HG02840 (cell line): ENCODE results near the gene NSG1.

ENCODE experiments used
- ATAC-seq: cut with Tn5 transposase; IDR thresholded peaks from one replicate; pipeline ENCODE4 v1.9.1; 2021; ENCODE audit warnings: mild to moderate bottlenecking, moderate library complexity, moderate number of reproducible peaks; ENCODE audit not compliant: unreplicated experiment, low FRiP score

The NSG1 gene

GRCh38 chr4:4428966-4429875 lies 42.3 kb downstream of the NSG1 start:
- no peak for ATAC-seq

- ATAC-seq, result no peak
Observed at GRCh38 chr4:4430492-4431195, 43.7 kb downstream of the NSG1 start.

DNA sequence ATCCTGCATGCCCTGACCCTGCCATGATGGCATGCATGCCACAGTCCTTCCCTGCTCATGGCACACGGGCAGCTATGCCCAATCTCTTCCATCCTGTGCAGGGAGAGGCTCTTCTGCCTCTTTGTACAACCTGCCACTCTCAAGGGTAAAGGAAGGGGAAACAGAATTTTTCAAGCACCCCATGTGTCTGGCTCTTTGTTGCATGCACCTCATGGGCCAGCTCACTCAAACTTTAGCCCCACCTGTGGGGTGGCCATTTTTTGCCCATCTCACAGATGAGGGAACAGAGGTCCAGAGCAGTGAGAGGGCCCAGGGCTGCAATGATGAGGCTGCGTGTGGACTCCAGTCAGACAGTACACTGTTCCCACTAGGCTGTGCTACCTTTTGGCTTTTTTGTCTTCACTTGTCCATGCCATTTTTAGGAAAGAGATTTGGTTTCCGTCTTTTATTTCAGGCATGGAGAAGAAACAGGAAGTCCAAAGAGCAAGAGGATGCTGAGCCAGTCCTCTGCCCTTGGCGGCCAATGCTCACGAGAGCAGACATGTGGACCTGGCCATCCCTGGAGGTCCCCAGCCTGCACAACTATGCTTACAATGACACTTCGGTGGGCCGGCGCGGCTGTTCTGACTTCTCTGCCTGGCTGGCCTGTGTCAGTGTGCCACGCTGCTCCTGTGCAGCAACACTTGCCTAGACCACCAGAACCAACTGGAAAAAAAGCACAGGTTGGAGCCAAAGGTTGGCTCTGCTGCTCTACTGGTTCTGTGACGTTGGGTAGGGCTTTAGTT lies 45.6 kb downstream of the NSG1 start:
- no peak for ATAC-seq

- no peak for ATAC-seq
Observed at GRCh38 chr4:4433941-4434340, 47.0 kb downstream of the NSG1 start.

DNA sequence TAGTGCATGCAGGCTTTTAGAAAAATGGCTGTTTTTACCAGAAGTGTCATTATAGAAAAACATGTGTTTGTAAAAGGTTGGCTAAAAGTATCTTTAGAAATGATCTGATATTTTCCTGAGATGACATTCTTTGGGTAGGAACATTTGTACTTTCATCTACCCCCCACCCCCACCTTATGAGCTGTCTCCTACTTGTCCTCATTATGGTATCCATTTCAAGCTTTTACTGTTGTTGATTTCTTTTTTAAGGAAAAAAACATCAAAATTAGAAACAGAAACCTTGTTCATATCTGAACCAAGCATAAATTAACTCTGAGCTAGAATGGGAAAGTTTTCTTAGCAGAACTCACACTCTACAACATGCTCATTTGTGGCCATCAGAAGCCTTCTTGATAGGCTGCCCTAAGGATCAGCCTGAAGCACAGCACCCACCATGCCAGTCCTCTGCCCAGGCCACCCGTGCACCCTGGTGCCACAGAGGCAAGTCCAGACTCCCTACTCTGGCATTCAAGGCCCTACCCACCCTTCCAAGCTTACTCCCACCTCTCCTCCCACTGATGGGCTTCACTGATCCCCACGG lies 49.4 kb downstream of the NSG1 start:
- ATAC-seq, result no peak

GRCh38 chr4:4437798-4438470 lies 51.0 kb downstream of the NSG1 start:
- ATAC-seq, result no peak

DNA sequence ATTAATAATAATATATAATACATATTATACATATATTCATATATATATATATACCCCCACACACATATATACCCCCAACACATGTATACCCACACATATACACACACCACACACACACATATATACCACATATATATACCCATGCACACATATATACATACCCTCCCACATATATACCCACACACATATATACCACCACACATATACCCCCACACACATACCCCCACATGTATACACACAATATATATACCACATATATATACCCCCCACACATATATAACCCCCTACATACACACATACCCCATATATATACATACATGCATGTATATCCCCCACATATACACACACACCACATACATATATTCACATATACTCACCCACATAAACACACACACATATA lies 52.0 kb downstream of the NSG1 start:
- no peak for ATAC-seq

GRCh38 chr4:4439782-4440181 lies 52.9 kb downstream of the NSG1 start:
- ATAC-seq, result no peak

- ATAC-seq, result no peak
Observed at GRCh38 chr4:4440333-4441061, 53.6 kb downstream of the NSG1 start.

- ATAC-seq, result no peak
Observed at GRCh38 chr4:4443821-4444220, 56.9 kb downstream of the NSG1 start.

- ATAC-seq, result no peak
Observed at GRCh38 chr4:4446434-4446833, 59.5 kb downstream of the NSG1 start.

DNA sequence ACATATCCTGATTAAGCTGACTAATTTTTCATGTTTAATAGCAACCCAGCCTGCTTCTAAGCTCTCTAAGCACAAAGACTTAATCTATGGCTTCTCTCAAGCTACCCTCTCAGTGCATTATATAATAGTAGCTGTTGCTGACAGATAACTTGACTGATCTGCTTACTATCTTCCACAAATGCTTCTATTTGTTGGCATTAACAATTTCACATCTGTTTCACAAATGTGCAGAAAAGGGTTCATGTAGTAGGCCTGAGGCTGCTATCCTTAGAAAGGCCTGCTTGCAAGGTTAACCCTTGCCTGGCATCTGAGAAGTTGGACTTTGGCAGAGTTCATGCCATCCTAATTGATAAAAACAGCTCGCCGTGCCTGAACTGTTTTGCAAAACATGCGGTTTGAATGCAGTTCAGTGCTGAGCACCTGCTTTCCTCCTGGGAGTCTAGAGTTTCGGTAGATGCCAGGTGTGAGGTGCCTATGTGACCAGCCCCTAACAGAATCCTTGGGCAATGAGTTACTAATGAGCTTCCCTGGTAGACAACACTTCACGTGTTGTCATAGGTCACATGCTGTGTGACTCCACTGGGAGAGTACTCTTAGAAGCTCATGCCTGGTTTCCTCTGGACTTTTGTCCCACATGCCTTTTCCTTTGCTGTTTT lies 68.4 kb downstream of the NSG1 start:
- ATAC-seq, result no peak

DNA sequence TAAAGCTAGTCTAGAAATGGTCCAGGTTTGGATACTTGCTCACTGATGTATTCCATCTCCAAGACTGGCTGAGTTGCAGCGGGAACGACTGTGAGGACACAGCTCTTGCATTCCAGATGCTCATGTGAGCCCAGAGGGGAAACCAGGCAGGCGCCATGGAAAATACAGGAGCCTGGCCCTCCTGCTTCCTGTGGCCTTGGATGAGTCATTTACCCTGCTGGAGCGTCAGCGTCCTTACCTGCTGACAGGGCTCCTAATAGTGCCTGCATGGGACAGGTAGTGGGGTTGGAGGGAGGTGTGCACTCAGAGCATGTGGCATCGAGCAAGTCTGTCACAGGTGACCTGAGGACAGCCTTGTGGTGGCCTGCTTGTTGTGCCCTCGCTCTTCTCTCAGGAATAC lies 69.4 kb downstream of the NSG1 start:
- no peak for ATAC-seq

DNA sequence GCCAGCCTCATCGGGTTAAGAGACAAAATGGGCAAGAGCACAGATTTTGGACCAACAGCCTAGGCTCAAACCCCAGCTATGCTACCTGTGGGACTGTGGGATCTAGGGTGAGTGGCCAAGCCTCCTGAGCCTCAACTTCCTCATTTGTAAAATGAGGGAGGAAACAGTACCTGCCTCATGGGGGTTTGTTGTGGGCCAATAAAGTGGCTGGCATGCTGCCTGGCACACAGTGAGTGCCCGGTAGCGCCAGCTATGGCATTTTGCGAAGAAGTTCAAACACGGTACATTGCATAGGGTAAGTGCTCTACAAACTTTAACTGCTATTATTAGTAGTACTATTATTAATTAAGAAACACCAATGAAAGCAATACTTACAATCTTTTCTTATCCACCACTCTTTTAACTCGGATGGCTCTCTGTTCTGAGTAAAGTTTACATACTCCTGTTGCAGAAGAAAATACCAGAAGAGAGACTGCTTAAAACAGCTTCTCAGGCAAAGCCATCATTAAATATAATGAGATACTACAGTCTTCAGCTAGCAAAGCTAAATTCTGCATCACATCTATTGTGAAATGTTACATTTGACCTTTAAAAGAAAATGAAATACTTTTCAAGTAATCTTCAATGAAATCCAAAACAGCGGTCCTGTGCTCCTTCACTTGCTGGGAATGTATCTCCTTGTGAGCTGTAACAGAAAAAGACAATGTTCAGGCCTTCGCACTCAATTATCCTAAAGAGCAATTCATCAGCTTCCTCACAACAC lies 70.1 kb downstream of the NSG1 start:
- ATAC-seq, result no peak

- no peak for ATAC-seq
Observed at GRCh38 chr4:4457803-4458553, 71.1 kb downstream of the NSG1 start.

DNA sequence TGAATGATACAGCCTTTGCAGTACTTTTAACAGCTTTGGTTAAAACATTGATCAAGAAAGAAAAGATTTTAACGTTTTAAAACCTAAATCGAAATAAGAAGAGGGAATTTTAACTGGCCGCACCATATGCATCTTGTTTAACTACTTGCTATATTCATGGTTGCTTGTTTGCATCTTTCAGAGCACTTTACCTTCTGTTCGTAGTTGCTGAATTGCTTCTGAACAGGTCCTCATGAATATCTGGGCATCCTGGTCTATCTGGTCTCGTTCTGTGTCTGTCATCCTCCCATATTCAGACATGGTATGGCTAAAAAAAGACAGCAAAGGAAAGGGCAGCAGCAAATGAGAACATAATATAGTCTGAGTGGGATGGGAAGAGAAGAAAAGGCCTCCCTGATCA lies 72.3 kb downstream of the NSG1 start:
- ATAC-seq, result no peak

GRCh38 chr4:4460759-4461158 lies 73.9 kb downstream of the NSG1 start:
- ATAC-seq, result no peak

GRCh38 chr4:4461178-4461577 lies 74.3 kb downstream of the NSG1 start:
- ATAC-seq, result no peak
